ENCODE data around the gene TAF11L2.

GRCh38 chr5:17452936-17453335 is 45.1 kb upstream of the TAF11L2 start:
- TF ChIP-seq GATA2 (IDR thresholded peaks at IDR 0.05; ENCODE audit: low read depth, low read length) (no peak), GATA3 (IDR thresholded peaks at IDR 0.05; ENCODE audit: low read depth, low read length) (no peak)

Measured in SH-SY5Y (cell line).